Parathyroid adenoma (tissue), 2 donors: ENCODE results near the gene ANKRD6.

Source experiments
- H2AFZ ChIP-seq: fragments of 300-600 bp; sonication (generic); one replicate; pipeline ENCODE4 v1.7.0; 2017; ENCODE audit warnings: antibody characterized with exemption, mild to moderate bottlenecking
- H3K27ac ChIP-seq: fragments of 300-600 bp; sonication (generic); one replicate; pipeline ENCODE4 v1.7.0; 2017
- H3K27me3 ChIP-seq: fragments of 300-600 bp; sonication (generic); one replicate; pipeline ENCODE4 v1.7.0; 2017; ENCODE audit warnings: low read length; ENCODE audit not compliant: control insufficient read depth, insufficient read depth
- H3K36me3 ChIP-seq: fragments of 300-600 bp; sonication (generic); one replicate; pipeline ENCODE4 v1.7.0; 2017; ENCODE audit warnings: low read length; ENCODE audit not compliant: control insufficient read depth, insufficient read depth
- H3K4me1 ChIP-seq: fragments of 300-600 bp; sonication (generic); one replicate; pipeline ENCODE4 v1.7.0; 2017; ENCODE audit warnings: control low read depth
- H3K4me2 ChIP-seq: fragments of 300-600 bp; sonication (generic); one replicate; pipeline ENCODE4 v1.7.0; 2017; ENCODE audit warnings: low read length
- H3K4me3 ChIP-seq: fragments of 300-600 bp; sonication (generic); one replicate; pipeline ENCODE4 v1.7.0; 2017; ENCODE audit warnings: low read depth, low read length
- H3K79me2 ChIP-seq: fragments of 300-600 bp; sonication (generic); one replicate; pipeline ENCODE4 v1.7.0; 2017; ENCODE audit warnings: control low read depth
- H3K9ac ChIP-seq: fragments of 300-600 bp; sonication (generic); one replicate; pipeline ENCODE4 v1.7.0; 2017; ENCODE audit warnings: mild to moderate bottlenecking
- H3K9me3 ChIP-seq: fragments of 300-600 bp; sonication (generic); one replicate; pipeline ENCODE4 v1.7.0; 2017; ENCODE audit warnings: low read length; ENCODE audit not compliant: control insufficient read depth
- CTCF ChIP-seq: fragments of 300-600 bp; sonication (generic); IDR thresholded peaks from one replicate; pipeline ENCODE4 v1.7.0; 2017; ENCODE audit warnings: antibody characterized with exemption, mild to moderate bottlenecking
- donor health status: primary hyperparathyroidism.

The ANKRD6 gene

GRCh38 chr6:89596484-89596883 is 163.5 kb downstream of the ANKRD6 start:
- TF ChIP-seq CTCF, result no peak
- Histone ChIP-seq H3K9ac (no peak overlapping the region), H3K4me3 (no peak overlapping the region), H3K79me2 (no peaks in the 10 kb centered on the region), H3K4me1 (no peaks in the 10 kb centered on the region), H3K36me3 (no peaks in the 10 kb centered on the region), H3K9me3 (no peaks in the 10 kb centered on the region), H3K4me2 (no peak overlapping the region), H2AFZ (no peak overlapping the region), H3K27ac (no peak overlapping the region), H3K27me3 (no peaks in the 10 kb centered on the region)

- Histone ChIP-seq H3K36me3 (no peaks in the 10 kb centered on the region), H3K79me2 (no peaks in the 10 kb centered on the region), H2AFZ (no peak overlapping the region), H3K4me1 (no peaks in the 10 kb centered on the region), H3K4me3 (no peak overlapping the region), H3K27me3 (no peaks in the 10 kb centered on the region), H3K9ac (no peak overlapping the region), H3K27ac (no peak overlapping the region), H3K9me3 (no peaks in the 10 kb centered on the region), H3K4me2 (no peak overlapping the region)
- no peak for TF ChIP-seq CTCF
Measured at GRCh38 chr6:89597372-89597771, 164.4 kb downstream of the ANKRD6 start.

GRCh38 chr6:89597988-89598387 is 165.0 kb downstream of the ANKRD6 start:
- Histone ChIP-seq H3K4me1 (no peaks in the 10 kb centered on the region), H3K9me3 (no peaks in the 10 kb centered on the region), H3K4me3 (no peak overlapping the region), H3K79me2 (no peaks in the 10 kb centered on the region), H3K4me2 (no peak overlapping the region), H3K27me3 (no peaks in the 10 kb centered on the region), H3K27ac (no peak overlapping the region), H2AFZ (no peak overlapping the region), H3K9ac (no peak overlapping the region), H3K36me3 (no peaks in the 10 kb centered on the region)
- no peak for TF ChIP-seq CTCF

GRCh38 chr6:89599727-89600126 is 166.8 kb downstream of the ANKRD6 start:
- Histone ChIP-seq H2AFZ (no peak overlapping the region), H3K27ac (no peak overlapping the region), H3K4me2 (no peak overlapping the region), H3K4me3 (no peak overlapping the region), H3K9me3 (no peaks in the 10 kb centered on the region), H3K36me3 (no peaks in the 10 kb centered on the region), H3K79me2 (no peaks in the 10 kb centered on the region), H3K4me1 (no peaks in the 10 kb centered on the region), H3K9ac (no peak overlapping the region), H3K27me3 (no peaks in the 10 kb centered on the region)
- no peak for TF ChIP-seq CTCF

- Histone ChIP-seq H3K27ac (no peak overlapping the region), H3K36me3 (no peaks in the 10 kb centered on the region), H3K79me2 (no peaks in the 10 kb centered on the region), H3K4me1 (no peaks in the 10 kb centered on the region), H3K27me3 (no peaks in the 10 kb centered on the region), H3K4me3 (no peak overlapping the region), H3K4me2 (no peak overlapping the region), H2AFZ (no peak overlapping the region), H3K9ac (no peak overlapping the region), H3K9me3 (no peaks in the 10 kb centered on the region)
- no peak for TF ChIP-seq CTCF
Measured at GRCh38 chr6:89602166-89602565, 169.2 kb downstream of the ANKRD6 start.
